Epithelial cell of proximal tubule (primary cell): ENCODE data around the gene ADCY5. TPM values are rescaled to one million over a fixed set of nuclear protein-coding genes. Genes with fewer than 3 reads are reported as not detected.

ENCODE experiments used
- DNase-seq: peaks from one replicate; pipeline ENCODE4 v3.0.0-alpha.2; 2011; ENCODE audit warnings: low read depth
- H3K4me3 ChIP-seq: 2 replicates; pipeline ENCODE4 v1.5.1; 2011; ENCODE audit warnings: low read depth, mild to moderate bottlenecking, low read length
- CTCF ChIP-seq: conservative IDR thresholded peaks from 2 replicates; pipeline ENCODE4 v1.5.1; 2012; ENCODE audit warnings: low read depth, mild to moderate bottlenecking, low read length
- total RNA-seq: library from RNA; depleted of rRNA; stranded (reverse); fragments of >200 nt; gene quantifications from 2 replicates; pipeline ENCODE4 v1.2.3, GENCODE V29; 2015

ADCY5 gene
- total RNA-seq, 1 donor from 2014 or later = 2.7 TPM

- no peak overlapping the region for H3K4me3 ChIP-seq
- DNase-seq = no peak
- no peak for TF ChIP-seq CTCF
These were observed 32.7 kb downstream of the ADCY5 start for GRCh38 chr3:123416173-123416572.

GRCh38 chr3:123414973-123415775 is 33.7 kb downstream of the ADCY5 start:
- DNase-seq = no peak
- TF ChIP-seq CTCF = no peak
- no peak overlapping the region for H3K4me3 ChIP-seq

- DNase-seq = no peak
- H3K4me3 ChIP-seq = no peak overlapping the region
- no peak for TF ChIP-seq CTCF
These were observed 35.9 kb downstream of the ADCY5 start for GRCh38 chr3:123412811-123413604.

- peak; percentile 17 for TF ChIP-seq CTCF
- DNase-seq = no peak
These were observed 36.8 kb downstream of the ADCY5 start for GRCh38 chr3:123412076-123412475.

GRCh38 chr3:123411340-123412040 is 37.4 kb downstream of the ADCY5 start:
- no peak for TF ChIP-seq CTCF
- no peak overlapping the region for H3K4me3 ChIP-seq
- no peak for DNase-seq

More at GRCh38 chr3:123412076-123412475, 36.8 kb downstream of the ADCY5 start:
- no peak overlapping the region for H3K4me3 ChIP-seq

GRCh38 chr3:123410149-123410515 is 38.8 kb downstream of the ADCY5 start:
- TF ChIP-seq CTCF = no peak

More at GRCh38 chr3:123410149-123410515, 38.8 kb downstream of the ADCY5 start:
- no peak overlapping the region for H3K4me3 ChIP-seq
- DNase-seq = no peak
